Lower lobe of right lung (tissue), 2 donors: ENCODE data around the gene SHMT2. TPM values are rescaled to one million over a fixed set of nuclear protein-coding genes. Genes with fewer than 3 reads are reported as not detected.

Experiments
- ATAC-seq, 2 donors: fragments of 200-7000 bp; cut with Tn5 transposase; one replicate each; pipeline ENCODE4 v1.9.1; 2020 to 2022; ENCODE audit warnings: mild to moderate bottlenecking in 2 of 2, moderate library complexity in 2 of 2
- DNase-seq: peaks from one replicate; pipeline ENCODE4 v3.0.0-alpha.2; 2020
- H3K27ac ChIP-seq: fragments of 200-600 bp; one replicate; pipeline ENCODE4 v1.8.0; 2022
- H3K27me3 ChIP-seq: fragments of 200-600 bp; one replicate; pipeline ENCODE4 v1.8.0; 2022; ENCODE audit warnings: low read depth
- H3K36me3 ChIP-seq: fragments of 200-600 bp; one replicate; pipeline ENCODE4 v1.8.0; 2022; ENCODE audit warnings: mild to moderate bottlenecking
- H3K4me1 ChIP-seq: fragments of 200-600 bp; one replicate; pipeline ENCODE4 v1.8.0; 2022
- H3K4me3 ChIP-seq: fragments of 200-600 bp; one replicate; pipeline ENCODE4 v1.8.0; 2022; ENCODE audit warnings: mild to moderate bottlenecking
- H3K9me3 ChIP-seq: fragments of 200-600 bp; one replicate; pipeline ENCODE4 v1.8.0; 2022
- CTCF ChIP-seq: fragments of 200-600 bp; IDR thresholded peaks from one replicate; pipeline ENCODE4 v1.8.0; 2022; ENCODE audit warnings: antibody characterized with exemption, mild to moderate bottlenecking
- intact Hi-C: fragments of 100-400 bp; cut with DNase I; formaldehyde crosslinking; loops from one replicate; pipeline ENCODE4 v1.11.0; 2022
- total RNA-seq: library from RNA; stranded (reverse); fragmentation: NEBNext Ultra II Directional; extraction: Animal tissue kit (Norgen Biotek cat#: 25700); gene quantifications from one replicate; pipeline ENCODE4 v1.2.1, GENCODE V29; 2021
- donor health status: DM: no; HTN: yes; CAD: no; lungs with severe emphysema.

SHMT2 gene
- total RNA-seq, 1 donor from 2014 or later: 66.6 TPM

DNA sequence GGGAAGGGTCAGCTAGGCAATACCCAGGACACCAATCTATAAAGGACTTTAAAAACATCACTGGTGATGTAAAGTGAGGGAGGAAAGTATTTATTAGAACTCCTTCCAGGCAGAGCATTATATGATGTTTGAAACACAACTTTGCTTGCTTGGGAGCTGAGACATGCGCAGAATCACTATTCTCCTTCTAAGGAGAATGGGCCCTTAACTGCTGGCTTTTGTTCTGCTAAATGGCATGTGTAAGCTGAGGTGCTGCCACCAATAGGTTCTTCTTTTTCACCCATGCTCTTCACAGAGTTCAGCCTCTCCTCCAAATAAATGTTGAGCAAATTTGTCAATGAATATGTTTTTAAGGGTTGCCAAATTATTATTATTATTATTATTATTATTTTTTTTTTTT lies 17.5 kb downstream of the SHMT2 start:
- Histone ChIP-seq H3K27me3 (peaks cover 22% of the 10 kb centered on the region), H3K4me3 (no peak overlapping the region), H3K27ac (no peak overlapping the region), H3K36me3 (no peaks in the 10 kb centered on the region), H3K4me1 (peaks cover 21% of the 10 kb centered on the region), H3K9me3 (no peaks in the 10 kb centered on the region)
- intact Hi-C loops: no loop called here
- TF ChIP-seq CTCF: no peak
- no peak for DNase-seq
- no peak for ATAC-seq

- H3K4me3 ChIP-seq: peak overlapping the region; percentile 18
- peaks cover 3% of the 10 kb centered on the region for H3K27me3 ChIP-seq
- no peak for TF ChIP-seq CTCF
- no peaks in the 10 kb centered on the region for H3K4me1 ChIP-seq
- peak; percentile 48 to 60 for ATAC-seq
- H3K36me3 ChIP-seq: no peaks in the 10 kb centered on the region
- no peak for DNase-seq
- no peaks in the 10 kb centered on the region for H3K9me3 ChIP-seq
- H3K27ac ChIP-seq: no peak overlapping the region
- intact Hi-C loops: no loop called here
These were observed 19.6 kb downstream of the SHMT2 start for GRCh38 chr12:57248934-57249742.

- no peak for TF ChIP-seq CTCF
- Histone ChIP-seq H3K36me3 (peaks cover 13% of the 10 kb centered on the region), H3K27me3 (no peaks in the 10 kb centered on the region), H3K4me1 (no peaks in the 10 kb centered on the region), H3K9me3 (no peaks in the 10 kb centered on the region), H3K27ac (no peak overlapping the region), H3K4me3 (no peak overlapping the region)
- ATAC-seq: no peak
- intact Hi-C loops: no loop called here
- DNase-seq: no peak
These were observed 21.0 kb downstream of the SHMT2 start for GRCh38 chr12:57250541-57250940.

DNA sequence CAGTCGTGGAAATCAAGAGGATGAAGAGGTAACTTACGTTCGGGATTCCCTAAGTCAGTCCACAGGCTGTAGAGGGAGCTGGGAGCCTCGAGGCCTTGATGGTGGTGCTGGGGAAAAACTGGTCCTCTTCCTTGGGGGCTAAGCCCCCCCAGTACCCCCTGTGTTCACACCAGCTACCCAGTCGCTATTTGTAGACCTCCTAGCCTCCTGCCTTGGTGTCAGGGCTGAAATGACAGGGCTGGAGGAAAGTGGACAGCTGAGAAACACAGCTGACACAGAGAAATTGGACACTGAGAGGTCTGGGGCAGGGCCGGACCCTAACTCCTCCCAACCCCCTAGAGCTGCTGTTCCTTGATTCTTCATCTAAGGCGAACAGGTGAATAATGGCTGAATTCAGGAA lies 21.4 kb downstream of the SHMT2 start, which contains the start of gene STAC3:
Gene STAC3, minus strand, starts transcription at position 232 of the 400 bp plus-strand sequence. CDS start 1,551 bp downstream, outside the sequence.
- H3K9me3 ChIP-seq: no peaks in the 10 kb centered on the region
- H3K4me3 ChIP-seq: no peak within 1 kb of the TSS
- intact Hi-C loops: no loop called here
- no peaks in the 10 kb centered on the region for H3K4me1 ChIP-seq
- no peaks in the 10 kb centered on the region for H3K27me3 ChIP-seq
- no peak within 1 kb of the TSS for H3K27ac ChIP-seq
- DNase-seq: no peak
- H3K36me3 ChIP-seq: peaks cover 17% of the 10 kb centered on the region
- TF ChIP-seq CTCF: no peak
- no peak for ATAC-seq

DNA sequence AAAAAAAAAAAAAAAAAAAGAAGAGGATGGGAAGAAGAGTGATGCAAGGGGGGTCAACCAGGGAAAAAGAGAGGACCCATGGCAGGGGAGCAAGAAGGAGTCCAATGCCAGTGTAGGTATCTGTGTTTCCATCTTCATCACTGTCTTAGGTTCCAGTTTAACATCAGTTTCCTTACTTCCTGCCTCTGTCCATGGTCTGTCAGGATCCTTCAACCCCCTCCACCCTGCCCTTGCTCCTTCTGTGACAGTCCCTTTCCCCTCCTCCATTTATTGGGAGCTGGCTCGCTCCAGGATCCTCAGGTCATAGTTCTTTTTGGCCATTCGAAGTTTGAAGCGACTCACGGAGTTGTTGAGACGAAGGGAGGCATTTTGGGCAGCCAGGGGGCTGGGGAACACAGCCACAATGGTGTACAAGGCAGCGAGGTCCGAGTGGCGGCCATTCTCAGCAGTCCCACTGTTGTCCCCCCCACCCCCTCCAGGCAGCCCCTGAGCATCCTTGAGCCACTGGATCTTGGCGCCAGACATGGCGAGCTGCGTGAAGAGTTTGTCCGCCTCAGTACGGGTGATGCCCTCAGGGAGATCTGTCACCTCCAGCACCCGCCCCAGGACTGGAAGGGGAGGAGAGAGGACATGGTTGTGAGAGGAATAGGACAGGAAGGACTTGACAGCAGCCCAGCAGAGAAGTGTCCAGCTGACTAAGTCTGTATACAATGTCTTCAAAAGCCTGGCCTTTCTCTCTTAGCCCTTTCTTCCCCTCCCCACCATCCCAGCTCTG lies 25.2 kb downstream of the SHMT2 start:
- H3K27ac ChIP-seq: no peak overlapping the region
- intact Hi-C loops: no loop called here
- ATAC-seq (no peak), DNase-seq (no peak)
- peaks cover 54% of the 10 kb centered on the region for H3K36me3 ChIP-seq
- no peaks in the 10 kb centered on the region for H3K4me1 ChIP-seq
- no peaks in the 10 kb centered on the region for H3K27me3 ChIP-seq
- TF ChIP-seq CTCF: no peak
- no peaks in the 10 kb centered on the region for H3K9me3 ChIP-seq
- no peak overlapping the region for H3K4me3 ChIP-seq
